ENCODE measurements around the gene SDSL.

DNA sequence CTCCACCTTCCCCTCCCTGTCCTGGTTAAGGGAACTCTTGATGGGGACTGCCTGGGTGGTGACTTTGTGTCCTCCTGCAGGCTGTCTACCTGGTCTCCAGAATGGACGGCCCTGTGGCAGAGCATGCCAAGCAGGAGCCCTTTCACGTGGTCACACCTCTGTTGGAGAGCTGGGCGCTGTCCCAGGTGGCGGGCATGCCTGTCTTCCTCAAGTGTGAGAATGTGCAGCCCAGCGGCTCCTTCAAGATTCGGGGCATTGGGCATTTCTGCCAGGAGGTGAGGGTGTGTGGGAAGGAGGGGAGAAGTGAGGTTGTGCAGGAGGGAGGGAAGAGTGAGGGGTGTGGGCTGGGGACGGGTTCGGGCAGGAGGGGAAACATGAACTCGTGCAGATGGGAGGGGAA is 5.7 kb downstream of the SDSL start:
- TF ChIP-seq, protein P1, sequence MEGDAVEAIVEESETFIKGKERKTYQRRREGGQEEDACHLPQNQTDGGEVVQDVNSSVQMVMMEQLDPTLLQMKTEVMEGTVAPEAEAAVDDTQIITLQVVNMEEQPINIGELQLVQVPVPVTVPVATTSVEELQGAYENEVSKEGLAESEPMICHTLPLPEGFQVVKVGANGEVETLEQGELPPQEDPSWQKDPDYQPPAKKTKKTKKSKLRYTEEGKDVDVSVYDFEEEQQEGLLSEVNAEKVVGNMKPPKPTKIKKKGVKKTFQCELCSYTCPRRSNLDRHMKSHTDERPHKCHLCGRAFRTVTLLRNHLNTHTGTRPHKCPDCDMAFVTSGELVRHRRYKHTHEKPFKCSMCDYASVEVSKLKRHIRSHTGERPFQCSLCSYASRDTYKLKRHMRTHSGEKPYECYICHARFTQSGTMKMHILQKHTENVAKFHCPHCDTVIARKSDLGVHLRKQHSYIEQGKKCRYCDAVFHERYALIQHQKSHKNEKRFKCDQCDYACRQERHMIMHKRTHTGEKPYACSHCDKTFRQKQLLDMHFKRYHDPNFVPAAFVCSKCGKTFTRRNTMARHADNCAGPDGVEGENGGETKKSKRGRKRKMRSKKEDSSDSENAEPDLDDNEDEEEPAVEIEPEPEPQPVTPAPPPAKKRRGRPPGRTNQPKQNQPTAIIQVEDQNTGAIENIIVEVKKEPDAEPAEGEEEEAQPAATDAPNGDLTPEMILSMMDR (IDR thresholded peaks at IDR 0.05), result no peak
- no peak for TF ChIP-seq EZH2 (IDR thresholded peaks at IDR 0.05)

All from neural progenitor cell (in vitro differentiated cells).